ENCODE results near the gene GPATCH8. TPM values are rescaled to one million over a fixed set of nuclear protein-coding genes. Genes with fewer than 3 reads are reported as not detected.

GPATCH8 gene
- total and polyA plus RNA-seq, 2 donors (not counting 1 experiment from before 2014, with no cell fraction given), result 13.7 to 19.3 TPM

GRCh38 chr17:44376124-44376523 lies 127.1 kb downstream of the GPATCH8 start:
- Histone ChIP-seq H3K9me3 (ENCODE audit: control insufficient read depth, insufficient read depth, low read depth, low read length) (no peaks in the 10 kb centered on the region), H2AFZ (ENCODE audit: low read length) (no peak overlapping the region), H3K27ac (ENCODE audit: insufficient read depth, low read length) (no peak overlapping the region), H3K27me3 (ENCODE audit: control insufficient read depth, insufficient read depth, low read length) (no peaks in the 10 kb centered on the region), H4K20me1 (ENCODE audit: control insufficient read depth, extremely low read depth, insufficient read depth, low read length) (no peaks in the 10 kb centered on the region), H3K4me2 (ENCODE audit: extremely low read depth, insufficient read depth, low read length) (no peak overlapping the region), H3K36me3 (ENCODE audit: control insufficient read depth, insufficient read depth, low read length) (no peaks in the 10 kb centered on the region), H3K4me1 (ENCODE audit: control insufficient read depth, extremely low read depth, insufficient read depth, low read length) (no peaks in the 10 kb centered on the region), H3K79me2 (ENCODE audit: control insufficient read depth, insufficient read depth, low read length) (no peaks in the 10 kb centered on the region), H3K9ac (ENCODE audit: insufficient read depth, low read length) (no peak overlapping the region), H3K4me3 (replicated peaks in 1 of 4; ENCODE audit: control extremely low read depth in 1 of 4, insufficient read depth in 1 of 4, low read depth in 3 of 4, low read length in 4 of 4) (no peak overlapping the region)
- TF ChIP-seq CTCF (conservative IDR thresholded peaks at IDR 0.05 in 1 of 2, IDR thresholded peaks at IDR 0.05 in 1 of 2; ENCODE audit: low read depth in 1 of 2, low read length in 2 of 2) (peak; percentile 53 to 64), EZH2 (IDR thresholded peaks at IDR 0.05; ENCODE audit: low read length, missing control alignments) (no peak)
- DNase-seq (ENCODE audit: low read depth in 2 of 2), result peak in 1 of 2 donors; percentile 68

GRCh38 chr17:44375196-44376017 lies 127.8 kb downstream of the GPATCH8 start:
- no peak for TF ChIP-seq CTCF (conservative IDR thresholded peaks at IDR 0.05 in 1 of 2, IDR thresholded peaks at IDR 0.05 in 1 of 2; ENCODE audit: low read depth in 1 of 2, low read length in 2 of 2)
- no peak for TF ChIP-seq EZH2 (IDR thresholded peaks at IDR 0.05; ENCODE audit: low read length, missing control alignments)
- Histone ChIP-seq H3K36me3 (ENCODE audit: control insufficient read depth, insufficient read depth, low read length) (no peaks in the 10 kb centered on the region), H3K27me3 (ENCODE audit: control insufficient read depth, insufficient read depth, low read length) (no peaks in the 10 kb centered on the region), H3K9me3 (ENCODE audit: control insufficient read depth, insufficient read depth, low read depth, low read length) (no peaks in the 10 kb centered on the region), H3K79me2 (ENCODE audit: control insufficient read depth, insufficient read depth, low read length) (no peaks in the 10 kb centered on the region), H3K9ac (ENCODE audit: insufficient read depth, low read length) (no peak overlapping the region), H3K27ac (ENCODE audit: insufficient read depth, low read length) (no peak overlapping the region), H3K4me3 (replicated peaks in 1 of 4; ENCODE audit: control extremely low read depth in 1 of 4, insufficient read depth in 1 of 4, low read depth in 3 of 4, low read length in 4 of 4) (no peak overlapping the region), H2AFZ (ENCODE audit: low read length) (no peak overlapping the region), H3K4me1 (ENCODE audit: control insufficient read depth, extremely low read depth, insufficient read depth, low read length) (no peaks in the 10 kb centered on the region), H3K4me2 (ENCODE audit: extremely low read depth, insufficient read depth, low read length) (no peak overlapping the region), H4K20me1 (ENCODE audit: control insufficient read depth, extremely low read depth, insufficient read depth, low read length) (no peaks in the 10 kb centered on the region)
- no peak for DNase-seq (ENCODE audit: low read depth in 2 of 2)

- no peaks in the 10 kb centered on the region for H3K9me3 ChIP-seq (ENCODE audit: control insufficient read depth, insufficient read depth, low read depth, low read length)
- H3K4me3 ChIP-seq (replicated peaks in 1 of 4; ENCODE audit: control extremely low read depth in 1 of 4, insufficient read depth in 1 of 4, low read depth in 3 of 4, low read length in 4 of 4), result no peak overlapping the region
- no peak for DNase-seq (ENCODE audit: low read depth in 2 of 2)
- TF ChIP-seq CTCF (conservative IDR thresholded peaks at IDR 0.05 in 1 of 2, IDR thresholded peaks at IDR 0.05 in 1 of 2; ENCODE audit: low read depth in 1 of 2, low read length in 2 of 2), result no peak
- TF ChIP-seq EZH2 (IDR thresholded peaks at IDR 0.05; ENCODE audit: low read length, missing control alignments), result no peak
- no peak overlapping the region for H2AFZ ChIP-seq (ENCODE audit: low read length)
- no peaks in the 10 kb centered on the region for H3K27me3 ChIP-seq (ENCODE audit: control insufficient read depth, insufficient read depth, low read length)
- H3K9ac ChIP-seq (ENCODE audit: insufficient read depth, low read length), result no peak overlapping the region
- no peaks in the 10 kb centered on the region for H3K79me2 ChIP-seq (ENCODE audit: control insufficient read depth, insufficient read depth, low read length)
- no peak overlapping the region for H3K4me2 ChIP-seq (ENCODE audit: extremely low read depth, insufficient read depth, low read length)
- H4K20me1 ChIP-seq (ENCODE audit: control insufficient read depth, extremely low read depth, insufficient read depth, low read length), result no peaks in the 10 kb centered on the region
- no peaks in the 10 kb centered on the region for H3K4me1 ChIP-seq (ENCODE audit: control insufficient read depth, extremely low read depth, insufficient read depth, low read length)
- H3K36me3 ChIP-seq (ENCODE audit: control insufficient read depth, insufficient read depth, low read length), result no peaks in the 10 kb centered on the region
- H3K27ac ChIP-seq (ENCODE audit: insufficient read depth, low read length), result no peak overlapping the region
Measured at GRCh38 chr17:44374306-44375195, 128.7 kb downstream of the GPATCH8 start.

Data from fibroblast of lung (primary cell).